Ovary (tissue), 9 donors: ENCODE results near the gene ABCB1. TPM values are rescaled to one million over a fixed set of nuclear protein-coding genes. Genes with fewer than 3 reads are reported as not detected.
"Not testable (repeated sequence)": the region's sequence is repeated elsewhere in the genome, so short reads cannot be mapped to it uniquely, and the experiment has no call there.

Experiments
- DNase-seq, 5 donors: peaks; one replicate each; pipeline ENCODE4 v3.0.0-alpha.2; 2019 to 2020
- H3K27ac ChIP-seq, 2 donors: fragments of 200-600 bp; one replicate each; pipeline versions ENCODE4 v1.5.1 to v1.8.0; 2019 to 2022
- H3K27me3 ChIP-seq: fragments of 200-600 bp; one replicate; pipeline ENCODE4 v1.8.0; 2022
- H3K36me3 ChIP-seq: fragments of 200-600 bp; sonication (generic); one replicate; pipeline ENCODE4 v1.5.1; 2019
- H3K4me1 ChIP-seq: one replicate; pipeline ENCODE4 v1.8.1; 2013; ENCODE audit warnings: mild to moderate bottlenecking, moderate library complexity; ENCODE audit not compliant: insufficient read depth
- H3K4me3 ChIP-seq: fragments of 200-600 bp; sonication (generic); one replicate; pipeline ENCODE4 v1.5.1; 2017
- H3K9me3 ChIP-seq, 2 donors: fragments of 200-600 bp in 1 of 2; sonication (generic) in 1 of 2; one replicate each; pipeline versions ENCODE4 v1.5.1 to v1.8.1; 2013 to 2019; ENCODE audit warnings: mild to moderate bottlenecking in 1 of 2, moderate library complexity in 1 of 2
- EP300 ChIP-seq: sonication (generic); formaldehyde crosslinking; IDR thresholded peaks from one replicate; pipeline ENCODE4 v1.6.1; 2017; ENCODE audit warnings: antibody characterized with exemption
- POLR2A ChIP-seq: fragments of 450-650 bp; IDR thresholded peaks from one replicate; pipeline ENCODE4 v1.6.1; 2017; ENCODE audit warnings: antibody characterized with exemption, mild to moderate bottlenecking, moderate library complexity
- WGBS, 3 donors: extraction: QIAGEN DNeasy Blood & Tissue Kit in 1 of 3; methylation state at CpG; one replicate each; pipeline versions ENCODE4 v1.1.5 to v1.1.7; 2013 to 2017; 5-methylcytosine and 5-hydroxymethylcytosine counted together
- intact Hi-C, 4 donors: fragments of 100-400 bp; cut with DNase I; formaldehyde crosslinking; loops; one replicate each; pipeline versions ENCODE4 v1.11.0 to v1.15.1; 2022 to 2023
- polyA plus RNA-seq, 2 donors: library from polyadenylated mRNA; stranded (reverse); fragments of 200-250 nt in 1 of 2; fragments of 350-450 nt in 1 of 2; fragmentation: Illumina TruSeq in 1 of 2; extraction: RNeasy Lipid Tissue Mini Kit (QIAGEN cat#74804) in 1 of 2; gene quantifications; one replicate each; pipeline ENCODE4 v1.2.3, GENCODE V29; 2013 to 2014
- total RNA-seq, 7 donors: library from RNA; depleted of rRNA in 2 of 7; stranded (reverse); fragments of >200 nt in 2 of 7; fragmentation: NEBNext Ultra II Directional in 3 of 7; extraction: Animal tissue kit (Norgen Biotek cat#: 25700) in 3 of 7; gene quantifications; one replicate each; pipeline versions ENCODE4 v1.1.0 to v1.2.4, GENCODE V29; 2016 to 2023
- TF ChIP-seq, protein P1 (sequence below), 3 donors: fragments of 450-650 bp in 2 of 3; fragments of 200-600 bp in 1 of 3; IDR thresholded peaks; one replicate each; pipeline versions ENCODE4 v1.5.1 to v1.8.0; 2016 to 2022; ENCODE audit warnings: antibody characterized with exemption in 3 of 3, mild to moderate bottlenecking in 1 of 3
- donor health status: DM: no; HTN: no; CAD: no; lungs with moderate emphysema.
- donor health status: DM: no; HTN: no; CAD: no.
- donor health status: Bipolar disorder and iron deficiency.
- donor health status: DM: yes; HTN: yes; CAD: no.
- donor health status: DM: no; HTN: no; CAD: no.
- donor health status: DM: yes; HTN: yes; CAD: no.

Gene ABCB1
- total and polyA plus RNA-seq, 9 donors = 3.4 to 22.8 (median 8.1) TPM

GRCh38 chr7:87575521-87575920 lies 25.2 kb downstream of the ABCB1 start:
- intact Hi-C loops = no loop called here

GRCh38 chr7:87574630-87575029 lies 26.1 kb downstream of the ABCB1 start:
- H3K27me3 ChIP-seq = no peaks in the 10 kb centered on the region
- no peak overlapping the region for H3K4me3 ChIP-seq
- TF ChIP-seq POLR2A = no peak
- TF ChIP-seq EP300 = no peak
- TF ChIP-seq, protein P1, sequence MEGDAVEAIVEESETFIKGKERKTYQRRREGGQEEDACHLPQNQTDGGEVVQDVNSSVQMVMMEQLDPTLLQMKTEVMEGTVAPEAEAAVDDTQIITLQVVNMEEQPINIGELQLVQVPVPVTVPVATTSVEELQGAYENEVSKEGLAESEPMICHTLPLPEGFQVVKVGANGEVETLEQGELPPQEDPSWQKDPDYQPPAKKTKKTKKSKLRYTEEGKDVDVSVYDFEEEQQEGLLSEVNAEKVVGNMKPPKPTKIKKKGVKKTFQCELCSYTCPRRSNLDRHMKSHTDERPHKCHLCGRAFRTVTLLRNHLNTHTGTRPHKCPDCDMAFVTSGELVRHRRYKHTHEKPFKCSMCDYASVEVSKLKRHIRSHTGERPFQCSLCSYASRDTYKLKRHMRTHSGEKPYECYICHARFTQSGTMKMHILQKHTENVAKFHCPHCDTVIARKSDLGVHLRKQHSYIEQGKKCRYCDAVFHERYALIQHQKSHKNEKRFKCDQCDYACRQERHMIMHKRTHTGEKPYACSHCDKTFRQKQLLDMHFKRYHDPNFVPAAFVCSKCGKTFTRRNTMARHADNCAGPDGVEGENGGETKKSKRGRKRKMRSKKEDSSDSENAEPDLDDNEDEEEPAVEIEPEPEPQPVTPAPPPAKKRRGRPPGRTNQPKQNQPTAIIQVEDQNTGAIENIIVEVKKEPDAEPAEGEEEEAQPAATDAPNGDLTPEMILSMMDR (IDR thresholded peaks at IDR 0.05) = no peak
- H3K9me3 ChIP-seq = no peaks in the 10 kb centered on the region
- no peaks in the 10 kb centered on the region for H3K4me1 ChIP-seq
- 7 to 17% (median 15%) methylated on average over 2 of the region's 2 CpGs for WGBS, 3 donors
- no peak for DNase-seq
- H3K27ac ChIP-seq = no peak overlapping the region
- intact Hi-C loops = no loop called here
- H3K36me3 ChIP-seq = no peaks in the 10 kb centered on the region

More at GRCh38 chr7:87575521-87575920, 25.2 kb downstream of the ABCB1 start:
- no peak for TF ChIP-seq POLR2A
- Histone ChIP-seq H3K36me3 (no peaks in the 10 kb centered on the region), H3K4me1 (no peaks in the 10 kb centered on the region), H3K9me3 (no peaks in the 10 kb centered on the region), H3K4me3 (no peak overlapping the region), H3K27me3 (no peaks in the 10 kb centered on the region), H3K27ac (no peak overlapping the region)
- WGBS, 3 donors = 73 to 78% (median 76%) methylated on average over 2 of the region's 2 CpGs
- DNase-seq = no peak

DNA sequence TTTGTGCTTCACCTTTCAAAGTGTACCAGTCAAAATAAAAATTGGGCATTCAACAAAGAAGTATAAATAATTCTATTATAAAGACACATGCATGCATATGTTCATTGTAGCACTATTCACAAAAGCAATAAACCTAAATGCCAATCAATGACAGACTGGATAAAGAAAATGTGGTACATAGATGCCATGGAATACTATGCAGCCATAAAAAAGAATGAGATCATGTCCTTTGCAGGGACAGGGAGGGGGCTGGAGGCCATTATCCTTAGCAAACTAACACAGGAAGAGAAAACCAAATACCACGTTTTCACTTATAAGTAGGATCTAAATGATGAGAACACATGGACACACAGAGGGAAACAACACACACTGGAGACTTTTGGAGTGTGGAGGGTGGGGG lies 28.2 kb downstream of the ABCB1 start:
- H3K4me1 ChIP-seq, H3K27ac ChIP-seq, H3K27me3 ChIP-seq, intact Hi-C loops, DNase-seq, H3K9me3 ChIP-seq, H3K36me3 ChIP-seq, H3K4me3 ChIP-seq: not testable (repeated sequence)
- 61 to 83% (median 66%) methylated on average over 1 of the region's 1 CpG for WGBS, 3 donors

- H3K4me3 ChIP-seq = no peak overlapping the region
- no peaks in the 10 kb centered on the region for H3K36me3 ChIP-seq
- intact Hi-C loops = no loop called here
- H3K9me3 ChIP-seq = no peaks in the 10 kb centered on the region
- H3K27me3 ChIP-seq = no peaks in the 10 kb centered on the region
- DNase-seq = no peak
- 33 to 41% (median 41%) methylated on average over 1 of the region's 1 CpG for WGBS, 3 donors
- no peaks in the 10 kb centered on the region for H3K4me1 ChIP-seq
- TF ChIP-seq POLR2A (no peak), EP300 (no peak)
- TF ChIP-seq, protein P1 (IDR thresholded peaks at IDR 0.05) = no peak
- H3K27ac ChIP-seq = no peak overlapping the region
Measured at GRCh38 chr7:87570178-87570577, 30.5 kb downstream of the ABCB1 start.

- Histone ChIP-seq H3K9me3 (no peaks in the 10 kb centered on the region), H3K36me3 (no peaks in the 10 kb centered on the region), H3K4me3 (no peak overlapping the region), H3K27ac (no peak overlapping the region), H3K27me3 (no peaks in the 10 kb centered on the region), H3K4me1 (no peaks in the 10 kb centered on the region)
- intact Hi-C loops = no loop called here
- no peak for TF ChIP-seq POLR2A
- no peak for TF ChIP-seq EP300
- TF ChIP-seq, protein P1 (IDR thresholded peaks at IDR 0.05) = no peak
- no peak for DNase-seq
- 67 to 80% (median 69%) methylated on average over 1 of the region's 1 CpG for WGBS, 3 donors
Measured at GRCh38 chr7:87567052-87567451, 33.6 kb downstream of the ABCB1 start.
